IMR-90 (cell line): ENCODE measurements around the gene PRKCE. TPM values are rescaled to one million over a fixed set of nuclear protein-coding genes. Genes with fewer than 3 reads are reported as not detected.

Experiments used
- ATAC-seq: fragments of 200-7000 bp; cut with Tn5 transposase; 2 replicates; pipeline ENCODE4 v1.9.1; 2020; ENCODE audit warnings: low read depth, mild to moderate bottlenecking, moderate library complexity
- BruUV-seq: library from RNA; stranded (reverse); fragments of 400-500 nt; replicated peaks from 2 replicates; lab custom pipeline; 2021; lab: Mats Ljungman, UMichigan
- CTCF ChIA-PET: fragments of 300-600 bp; formaldehyde crosslinking; extraction: SDS; loops from one replicate; lab custom pipeline; 2021; ENCODE audit warnings: antibody characterized with exemption; lab: Yijun Ruan, JAX
- POLR2A ChIA-PET: fragments of 300-600 bp; sonication (Branson Sonifier 250); formaldehyde crosslinking; loops from one replicate; lab custom pipeline; 2022; ENCODE audit warnings: antibody characterized with exemption; ENCODE audit not compliant: unreplicated experiment; lab: Charles Lee
- DNase-seq: peaks from one replicate; pipeline ENCODE4 v3.0.0; 2013
- H2AFZ ChIP-seq: replicated peaks from 2 replicates; pipeline ENCODE3; 2013; ENCODE audit warnings: low read length, mild to moderate bottlenecking; ENCODE audit not compliant: poor library complexity
- H2AK5ac ChIP-seq: 2 replicates; pipeline ENCODE4 v1.6.1; 2013; ENCODE audit warnings: low read depth, low read length, inconsistent platforms
- H2AK9ac ChIP-seq: replicated peaks from 2 replicates; pipeline ENCODE3; 2013; ENCODE audit warnings: mild to moderate bottlenecking, low read depth, low read length, moderate library complexity; ENCODE audit not compliant: poor library complexity
- H2BK120ac ChIP-seq: 2 replicates; pipeline ENCODE4 v1.6.1; 2013; ENCODE audit warnings: low read depth, low read length, inconsistent platforms
- H2BK15ac ChIP-seq: 3 replicates; pipeline ENCODE4 v1.6.1; 2013; ENCODE audit warnings: low read depth, low read length, inconsistent platforms
- H2BK20ac ChIP-seq: 2 replicates; pipeline ENCODE4 v1.6.1; 2013; ENCODE audit warnings: low read depth, mild to moderate bottlenecking, inconsistent platforms, low read length, moderate library complexity
- H2BK5ac ChIP-seq: 2 replicates; pipeline ENCODE4 v1.6.1; 2013; ENCODE audit warnings: mild to moderate bottlenecking, low read depth, low read length, inconsistent platforms; ENCODE audit not compliant: poor library complexity, severe bottlenecking
- H3K14ac ChIP-seq: replicated peaks from 2 replicates; pipeline ENCODE4 v1.6.1; 2013; ENCODE audit warnings: low read depth, low read length, inconsistent platforms
- H3K18ac ChIP-seq: 2 replicates; pipeline ENCODE4 v1.6.1; 2013; ENCODE audit warnings: low read depth, low read length, control low read depth
- H3K23ac ChIP-seq: 2 replicates; pipeline ENCODE4 v1.6.1; 2013; ENCODE audit warnings: low read depth, low read length, inconsistent platforms
- H3K27ac ChIP-seq: 2 replicates; pipeline ENCODE4 v1.5.1; 2013; ENCODE audit warnings: mild to moderate bottlenecking, control low read depth, low read length; ENCODE audit not compliant: insufficient read depth
- H3K27me3 ChIP-seq: 2 replicates; pipeline ENCODE4 v1.6.1; 2013; ENCODE audit warnings: low read length; ENCODE audit not compliant: control insufficient read depth, insufficient read depth
- H3K36me3 ChIP-seq: 2 replicates; pipeline ENCODE4 v1.6.1; 2013; ENCODE audit warnings: low read length, mixed read lengths; ENCODE audit not compliant: control insufficient read depth, insufficient read depth
- H3K4ac ChIP-seq: 2 replicates; pipeline ENCODE4 v1.6.1; 2013; ENCODE audit warnings: low read depth, low read length, inconsistent platforms
- H3K4me1 ChIP-seq: 2 replicates; pipeline ENCODE4 v1.6.1; 2013; ENCODE audit warnings: low read length, mixed read lengths; ENCODE audit not compliant: control insufficient read depth, insufficient read depth
- H3K4me2 ChIP-seq: 2 replicates; pipeline ENCODE4 v1.6.1; 2013; ENCODE audit warnings: low read depth, mild to moderate bottlenecking, control low read depth, low read length, moderate library complexity
- H3K4me3 ChIP-seq: 2 replicates; pipeline ENCODE4 v1.5.1; 2013; ENCODE audit warnings: low read depth, mild to moderate bottlenecking, control low read depth, low read length, moderate library complexity; ENCODE audit not compliant: insufficient read depth
- H3K56ac ChIP-seq: 2 replicates; pipeline ENCODE4 v1.6.1; 2013; ENCODE audit warnings: low read length, inconsistent platforms; ENCODE audit not compliant: insufficient read depth; ENCODE audit errors: extremely low read depth
- H3K79me1 ChIP-seq, 2 experiments: 2 replicates each; pipeline ENCODE4 v1.6.1; 2013; ENCODE audit warnings: low read length in 2 of 2, inconsistent platforms in 1 of 2, low read depth in 1 of 2
- H3K9ac ChIP-seq: 2 replicates; pipeline ENCODE4 v1.6.1; 2013; ENCODE audit warnings: low read depth, low read length, control low read depth
- H3K9me1 ChIP-seq: 2 replicates; pipeline ENCODE4 v1.6.1; 2013; ENCODE audit warnings: low read length, inconsistent platforms; ENCODE audit not compliant: insufficient read depth
- H3K9me3 ChIP-seq: 2 replicates; pipeline ENCODE4 v1.6.1; 2013; ENCODE audit warnings: low read length; ENCODE audit not compliant: control insufficient read depth, insufficient read depth
- H4K20me1 ChIP-seq: 2 replicates; pipeline ENCODE4 v1.6.1; 2013; ENCODE audit warnings: low read length, inconsistent platforms; ENCODE audit not compliant: insufficient read depth
- H4K5ac ChIP-seq: 2 replicates; pipeline ENCODE4 v1.6.1; 2013; ENCODE audit warnings: mild to moderate bottlenecking, low read depth, low read length, control low read depth
- H4K8ac ChIP-seq, 2 experiments: 2 replicates each; pipeline ENCODE4 v1.6.1; 2013; ENCODE audit warnings: low read depth in 2 of 2, low read length in 2 of 2, control low read depth in 1 of 2, inconsistent platforms in 1 of 2
- H4K91ac ChIP-seq: 2 replicates; pipeline ENCODE4 v1.6.1; 2013; ENCODE audit warnings: low read depth, low read length, inconsistent platforms; ENCODE audit not compliant: insufficient read depth
- BHLHE40 ChIP-seq: fragments of 150-350 bp; IDR thresholded peaks from 2 replicates; pipeline ENCODE4 v1.6.1; 2016; ENCODE audit warnings: mild to moderate bottlenecking, low read depth, low read length
- CEBPB ChIP-seq: IDR thresholded peaks from 2 replicates; pipeline ENCODE4 v1.6.1; 2012; ENCODE audit warnings: low read depth, low read length, improper control_type of control experiment
- CHD1 ChIP-seq: IDR thresholded peaks from 2 replicates; pipeline ENCODE4 v1.6.1; 2012; ENCODE audit warnings: low read depth, low read length, improper control_type of control experiment
- MAFK ChIP-seq: IDR thresholded peaks from 2 replicates; pipeline ENCODE4 v1.6.1; 2012; ENCODE audit warnings: low read depth, low read length, improper control_type of control experiment
- MAZ ChIP-seq: IDR thresholded peaks from 2 replicates; pipeline ENCODE4 v1.6.1; 2012; ENCODE audit warnings: low read depth, mild to moderate bottlenecking, low read length, improper control_type of control experiment, moderate library complexity, borderline replicate concordance
- POLR2A ChIP-seq: IDR thresholded peaks from 2 replicates; pipeline ENCODE4 v1.6.1; 2012; ENCODE audit warnings: mild to moderate bottlenecking, low read depth, low read length
- RFX5 ChIP-seq: IDR thresholded peaks from 2 replicates; pipeline ENCODE4 v1.8.0; 2012; ENCODE audit warnings: low read depth, mild to moderate bottlenecking, low read length, moderate library complexity
- SMC3 ChIP-seq: fragments of 150-350 bp; IDR thresholded peaks from 2 replicates; pipeline ENCODE4 v1.6.1; 2016; ENCODE audit warnings: low read depth, mild to moderate bottlenecking, antibody characterized with exemption, low read length, moderate library complexity
- WGBS, 2 experiments: methylation state at CpG; one replicate each; pipeline versions ENCODE4 v1.1.5 to v1.1.7; 2013; ENCODE audit warnings: missing lambda C conversion rate in 2 of 2; ENCODE audit not compliant: insufficient read length in 1 of 2; ENCODE audit errors: extremely low coverage in 2 of 2; 5-methylcytosine and 5-hydroxymethylcytosine counted together
- dilution Hi-C: fragments of 300-500 bp; cut with HindIII; formaldehyde crosslinking; loops from one replicate; pipeline ENCODE4 v1.14.3; 2018; ENCODE audit warnings: low sequenced_read_pairs; ENCODE audit not compliant: unreplicated experiment
- in situ Hi-C: fragments of 300-500 bp; cut with MboI; formaldehyde crosslinking; loops from 3 replicates; pipeline ENCODE4 v1.14.3; 2019; ENCODE audit warnings: low sequenced_read_pairs, inconsistent platforms, mixed read lengths
- intact Hi-C: fragments of 100-400 bp; cut with micrococcal nuclease; formaldehyde crosslinking; loops from 2 replicates; pipeline ENCODE4 v1.10.0; 2022
- polyA plus RNA-seq, 3 experiments: library from polyadenylated mRNA; depleted of rRNA; stranded (reverse); fragments of >200 nt; gene quantifications; 2 replicates each; pipeline ENCODE4 v1.2.3, GENCODE V29; 2012; ENCODE audit warnings: low replicate concordance in 1 of 3
- total RNA-seq: library from RNA; depleted of rRNA; stranded (reverse); fragments of >200 nt; gene quantifications from 2 replicates; pipeline ENCODE4 v1.2.3, GENCODE V29; 2012
- TF ChIP-seq, protein P1 (sequence below): fragments of 150-350 bp; IDR thresholded peaks from 2 replicates; pipeline ENCODE4 v1.6.1; 2017; ENCODE audit warnings: mild to moderate bottlenecking, antibody characterized with exemption, low read length, low read depth

PRKCE gene
- total and polyA plus RNA-seq, 2 of the 4 experiments (the other 2 are of a cell fraction), result 8.1 to 32.4 TPM

DNA sequence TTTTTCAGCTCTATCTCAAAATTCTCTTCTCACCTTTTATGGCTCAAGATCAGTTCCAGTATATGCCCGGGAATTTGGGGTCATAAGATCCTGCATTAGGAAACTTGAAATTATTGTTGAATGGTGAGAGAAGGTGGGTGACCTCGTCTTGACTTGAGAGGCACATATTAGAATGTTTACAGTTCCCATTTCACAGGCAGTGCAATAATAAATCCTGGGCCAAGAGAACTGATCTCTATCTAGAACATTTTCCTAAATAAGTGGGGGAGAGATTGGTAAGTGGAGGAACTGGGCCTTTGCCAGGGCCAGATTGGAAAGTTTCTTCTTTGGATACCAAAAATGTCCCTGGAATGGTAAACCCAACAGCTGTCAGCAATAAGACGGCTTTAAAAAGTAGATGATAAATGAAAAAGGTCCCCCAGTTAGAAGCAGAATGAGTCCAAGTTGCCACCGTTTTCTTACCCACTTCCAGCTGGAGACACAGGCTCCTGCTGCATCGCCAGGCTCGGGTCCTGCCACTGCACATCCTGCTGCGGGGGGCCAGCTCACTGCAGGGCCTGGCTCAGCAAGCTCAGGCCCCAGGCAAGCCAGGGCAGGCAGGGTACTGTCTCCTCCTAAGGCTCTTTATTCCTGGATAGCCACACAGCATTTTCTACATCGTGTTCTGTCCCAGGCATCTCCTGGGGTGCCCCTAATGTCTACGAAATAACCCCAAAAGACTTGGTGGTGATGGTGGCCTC is 519.3 kb downstream of the PRKCE start:
- Histone ChIP-seq H3K56ac (no peak overlapping the region), H3K27me3 (no peaks in the 10 kb centered on the region), H2BK20ac (peak overlapping the region; percentile 71), H3K27ac (peak overlapping the region; percentile 56), H2BK5ac (peak overlapping the region; percentile 29), H3K4me1 (peaks cover 18% of the 10 kb centered on the region), H3K23ac (peak overlapping the region; percentile 89), H3K4me3 (no peak overlapping the region), H2AK5ac (peak overlapping the region; percentile 86), H3K9me3 (no peaks in the 10 kb centered on the region), H3K36me3 (peaks cover 3% of the 10 kb centered on the region; the same call in 1 of the 2 replicates), H2BK15ac (peak overlapping the region; percentile 11; the same call in 2 of the 3 replicates), H4K20me1 (no peaks in the 10 kb centered on the region; the same call in 1 of the 2 replicates), H4K91ac (peak overlapping the region; percentile 49), H3K14ac (peak overlapping the region; percentile 80), H3K18ac (peak overlapping the region; percentile 38), H3K9ac (peak overlapping the region; percentile 3; the same call in 1 of the 2 replicates), H4K8ac (peak overlapping the region; percentile 4 to 78; a peak in 3 of 4 replicates), H2AK9ac (peak overlapping the region; percentile 68), H3K79me1 (peaks cover 0 to 27% of the 10 kb centered on the region in 2 experiments; a peak in 1 of 4 replicates), H3K4me2 (no peak overlapping the region), H2BK120ac (peak overlapping the region; percentile 88), H3K9me1 (peaks cover 19% of the 10 kb centered on the region), H2AFZ (peak overlapping the region; percentile 88), H4K5ac (peak overlapping the region; percentile 39), H3K4ac (peak overlapping the region; percentile 93)
- dilution Hi-C loops (no loop called here), in situ Hi-C loops (no loop called here), intact Hi-C loops (loop anchor here (2.0 kb wide), 1 partner anchor 126 kb away; the partner anchor contains the start of gene EPAS1)
- ATAC-seq (peak; percentile 13), DNase-seq (no peak)
- ChIA-PET CTCF (interaction anchor here (1.6 kb wide), 1 partner anchor 107 kb away, joined by 6 read pairs; no protein-coding TSS in a partner anchor), POLR2A (no interaction called here)
- TF ChIP-seq RFX5 (no peak), CHD1 (no peak), MAZ (no peak), POLR2A (no peak), BHLHE40 (no peak), MAFK (no peak), CEBPB (no peak), SMC3 (no peak)
- TF ChIP-seq, protein P1, sequence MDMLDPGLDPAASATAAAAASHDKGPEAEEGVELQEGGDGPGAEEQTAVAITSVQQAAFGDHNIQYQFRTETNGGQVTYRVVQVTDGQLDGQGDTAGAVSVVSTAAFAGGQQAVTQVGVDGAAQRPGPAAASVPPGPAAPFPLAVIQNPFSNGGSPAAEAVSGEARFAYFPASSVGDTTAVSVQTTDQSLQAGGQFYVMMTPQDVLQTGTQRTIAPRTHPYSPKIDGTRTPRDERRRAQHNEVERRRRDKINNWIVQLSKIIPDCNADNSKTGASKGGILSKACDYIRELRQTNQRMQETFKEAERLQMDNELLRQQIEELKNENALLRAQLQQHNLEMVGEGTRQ, result no peak
- BruUV-seq, result no TSS peak
- WGBS, 2 experiments, result 31% methylated on average over 5 of the region's 9 CpGs; no CpG with 5 or more reads in 1 of the 2 experiments
